Measurements from ENCODE around the gene SRGAP1. TPM values are rescaled to one million over a fixed set of nuclear protein-coding genes. Genes with fewer than 3 reads are reported as not detected.

SRGAP1 gene
- total RNA-seq, 1 donor from 2014 or later: 3.0 TPM

DNA sequence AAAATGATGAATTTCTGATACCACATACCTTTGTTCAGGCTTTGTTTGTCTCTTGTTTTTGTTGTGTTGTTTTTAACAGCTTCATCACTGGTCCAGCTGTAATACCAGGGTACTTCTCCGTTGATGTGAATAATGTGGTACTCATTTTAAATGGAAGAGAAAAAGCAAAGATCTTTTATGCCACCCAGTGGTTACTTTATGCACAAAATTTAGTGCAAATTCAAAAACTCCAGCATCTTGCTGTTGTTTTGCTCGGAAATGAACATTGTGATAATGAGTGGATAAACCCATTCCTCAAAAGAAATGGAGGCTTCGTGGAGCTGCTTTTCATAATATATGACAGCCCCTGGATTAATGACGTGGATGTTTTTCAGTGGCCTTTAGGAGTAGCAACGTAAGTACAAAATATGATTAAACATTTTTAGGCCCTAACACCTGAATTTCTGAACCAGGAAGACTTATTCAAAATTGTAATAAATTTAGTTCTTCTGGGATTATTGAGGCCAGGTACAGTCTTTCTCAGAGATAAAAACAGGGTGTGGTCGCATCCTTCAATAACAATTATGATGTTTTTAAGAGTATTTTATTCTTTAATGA is 42.4 kb upstream of the SRGAP1 start:
- no peaks in the 10 kb centered on the region for H3F3A ChIP-seq (ENCODE audit: low read depth)
- no peak overlapping the region for H3K27ac Mint-ChIP-seq
- H3K4me3 ChIP-seq: no peak overlapping the region
- H2AFZ ChIP-seq (replicated peaks): no peak overlapping the region
- H3K27ac ChIP-seq: no peak overlapping the region
- peak; percentile 24 for DNase-seq (ENCODE audit: low spot score)
- no peak overlapping the region for H3K4me3 Mint-ChIP-seq
- H3K4me2 ChIP-seq: no peak overlapping the region
- TF ChIP-seq EZH2phosphoT487 (IDR thresholded peaks at IDR 0.05) (no peak), EZH2 (IDR thresholded peaks at IDR 0.05) (no peak)
- TF ChIP-seq, protein P1, sequence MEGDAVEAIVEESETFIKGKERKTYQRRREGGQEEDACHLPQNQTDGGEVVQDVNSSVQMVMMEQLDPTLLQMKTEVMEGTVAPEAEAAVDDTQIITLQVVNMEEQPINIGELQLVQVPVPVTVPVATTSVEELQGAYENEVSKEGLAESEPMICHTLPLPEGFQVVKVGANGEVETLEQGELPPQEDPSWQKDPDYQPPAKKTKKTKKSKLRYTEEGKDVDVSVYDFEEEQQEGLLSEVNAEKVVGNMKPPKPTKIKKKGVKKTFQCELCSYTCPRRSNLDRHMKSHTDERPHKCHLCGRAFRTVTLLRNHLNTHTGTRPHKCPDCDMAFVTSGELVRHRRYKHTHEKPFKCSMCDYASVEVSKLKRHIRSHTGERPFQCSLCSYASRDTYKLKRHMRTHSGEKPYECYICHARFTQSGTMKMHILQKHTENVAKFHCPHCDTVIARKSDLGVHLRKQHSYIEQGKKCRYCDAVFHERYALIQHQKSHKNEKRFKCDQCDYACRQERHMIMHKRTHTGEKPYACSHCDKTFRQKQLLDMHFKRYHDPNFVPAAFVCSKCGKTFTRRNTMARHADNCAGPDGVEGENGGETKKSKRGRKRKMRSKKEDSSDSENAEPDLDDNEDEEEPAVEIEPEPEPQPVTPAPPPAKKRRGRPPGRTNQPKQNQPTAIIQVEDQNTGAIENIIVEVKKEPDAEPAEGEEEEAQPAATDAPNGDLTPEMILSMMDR (IDR thresholded peaks at IDR 0.05): peak; percentile 60
- no peaks in the 10 kb centered on the region for H3K27me3 ChIP-seq
- H3K36me3 ChIP-seq: peaks cover 3% of the 10 kb centered on the region
- no peaks in the 10 kb centered on the region for H4K20me1 ChIP-seq (ENCODE audit: low read depth)
- no peaks in the 10 kb centered on the region for H3K9me3 ChIP-seq (ENCODE audit: low read depth)
- no peak overlapping the region for H3K9ac ChIP-seq
- H3K4me1 ChIP-seq: no peaks in the 10 kb centered on the region
- no peaks in the 10 kb centered on the region for H3K27me3 Mint-ChIP-seq (ENCODE audit: insufficient read depth, low read depth)
- H3K79me2 ChIP-seq (ENCODE audit: low read depth): no peaks in the 10 kb centered on the region
- no peaks in the 10 kb centered on the region for H3K4me1 Mint-ChIP-seq
- H3K36me3 Mint-ChIP-seq: no peaks in the 10 kb centered on the region
- no peaks in the 10 kb centered on the region for H3K9me3 Mint-ChIP-seq

DNA sequence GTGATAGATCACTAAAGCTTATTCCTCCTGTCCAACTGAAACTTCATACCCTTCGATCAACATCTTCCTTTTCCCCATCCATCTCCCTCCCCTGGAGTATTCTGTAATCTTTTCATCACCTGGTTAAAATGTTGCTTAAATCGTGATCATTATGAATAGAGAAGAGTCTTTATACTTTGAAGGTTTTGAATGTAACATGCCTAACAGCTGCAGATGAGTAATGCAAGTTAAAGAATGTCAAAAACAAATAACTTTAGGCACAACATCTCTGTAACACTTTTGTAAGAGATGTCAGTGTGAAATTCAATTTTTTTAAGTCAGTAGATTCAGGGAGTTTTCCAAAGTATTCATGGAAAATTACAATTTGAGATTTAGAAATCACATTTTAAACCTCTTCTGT is 39.8 kb upstream of the SRGAP1 start:
- TF ChIP-seq EZH2phosphoT487 (IDR thresholded peaks at IDR 0.05) (no peak), EZH2 (IDR thresholded peaks at IDR 0.05) (no peak)
- TF ChIP-seq, protein P1 (IDR thresholded peaks at IDR 0.05): no peak
- H3K4me3 ChIP-seq: no peak overlapping the region
- H3K79me2 ChIP-seq (ENCODE audit: low read depth): no peaks in the 10 kb centered on the region
- peaks cover 3% of the 10 kb centered on the region for H3K36me3 ChIP-seq
- no peaks in the 10 kb centered on the region for H3K27me3 ChIP-seq
- no peak overlapping the region for H3K9ac ChIP-seq
- Mint-ChIP-seq H3K4me1 (no peaks in the 10 kb centered on the region), H3K27ac (no peak overlapping the region), H3K36me3 (no peaks in the 10 kb centered on the region), H3K4me3 (no peak overlapping the region), H3K9me3 (no peaks in the 10 kb centered on the region), H3K27me3 (ENCODE audit: insufficient read depth, low read depth) (no peaks in the 10 kb centered on the region)
- no peak overlapping the region for H3K4me2 ChIP-seq
- H3K27ac ChIP-seq: no peak overlapping the region
- H3K4me1 ChIP-seq: no peaks in the 10 kb centered on the region
- H2AFZ ChIP-seq (replicated peaks): no peak overlapping the region
- no peaks in the 10 kb centered on the region for H4K20me1 ChIP-seq (ENCODE audit: low read depth)
- H3F3A ChIP-seq (ENCODE audit: low read depth): no peaks in the 10 kb centered on the region
- H3K9me3 ChIP-seq (ENCODE audit: low read depth): no peaks in the 10 kb centered on the region
- no peak for DNase-seq (ENCODE audit: low spot score)

DNA sequence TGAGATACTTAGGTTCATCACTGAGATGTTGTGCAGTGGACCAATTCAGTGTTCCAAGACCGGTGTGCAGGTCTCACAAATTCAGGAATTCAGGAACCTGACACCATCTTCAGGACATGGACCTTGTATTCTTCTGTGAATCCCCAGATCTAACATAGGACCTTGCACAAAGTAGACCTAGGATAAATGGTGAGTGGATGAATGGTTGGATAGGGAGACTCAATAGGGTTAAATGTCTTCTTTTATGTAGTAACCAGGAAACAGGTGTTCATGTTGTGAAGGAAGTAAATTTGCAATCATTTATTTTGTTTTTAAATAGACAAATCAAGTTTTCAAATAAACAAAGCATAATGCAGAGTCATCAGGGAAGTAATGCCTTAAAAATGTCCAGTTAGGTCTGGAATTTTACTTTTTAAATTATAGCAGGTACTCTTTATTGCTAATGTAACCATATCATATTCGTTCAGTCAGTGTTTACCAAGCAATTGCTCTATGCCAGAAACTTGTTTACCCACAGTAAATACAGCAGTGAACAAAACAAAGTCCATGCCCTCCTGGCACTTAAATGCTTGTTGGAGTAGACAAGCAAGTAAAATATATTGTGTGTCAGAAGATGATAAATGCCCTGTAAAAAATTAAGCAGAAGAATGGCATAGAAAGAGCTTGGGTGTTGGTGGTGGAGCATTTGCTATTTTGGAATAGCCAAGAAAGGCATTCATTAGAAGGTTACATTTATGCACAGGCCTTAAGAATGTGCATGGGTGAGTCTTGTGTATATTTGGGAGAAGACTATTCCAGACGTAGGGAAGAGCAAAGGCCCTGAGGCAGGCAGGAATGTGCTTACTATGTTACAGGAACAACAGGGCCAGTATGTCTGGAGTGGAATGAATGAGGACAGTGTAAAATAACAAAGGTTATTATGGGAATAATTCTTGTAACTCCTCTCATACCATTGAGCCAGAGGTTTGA is 38.5 kb upstream of the SRGAP1 start:
- H3K9ac ChIP-seq: no peak overlapping the region
- H3K36me3 Mint-ChIP-seq: no peaks in the 10 kb centered on the region
- no peak overlapping the region for H3K4me2 ChIP-seq
- H3K4me3 Mint-ChIP-seq: no peak overlapping the region
- H3K27ac Mint-ChIP-seq: no peak overlapping the region
- no peaks in the 10 kb centered on the region for H3K9me3 Mint-ChIP-seq
- TF ChIP-seq EZH2 (IDR thresholded peaks at IDR 0.05) (no peak), EZH2phosphoT487 (IDR thresholded peaks at IDR 0.05) (no peak)
- TF ChIP-seq, protein P1 (IDR thresholded peaks at IDR 0.05): no peak
- no peaks in the 10 kb centered on the region for H3K79me2 ChIP-seq (ENCODE audit: low read depth)
- no peaks in the 10 kb centered on the region for H3K4me1 ChIP-seq
- no peaks in the 10 kb centered on the region for H3K27me3 ChIP-seq
- no peaks in the 10 kb centered on the region for H3K9me3 ChIP-seq (ENCODE audit: low read depth)
- no peak for DNase-seq (ENCODE audit: low spot score)
- H3K27ac ChIP-seq: no peak overlapping the region
- no peaks in the 10 kb centered on the region for H4K20me1 ChIP-seq (ENCODE audit: low read depth)
- H3K4me1 Mint-ChIP-seq: no peaks in the 10 kb centered on the region
- peaks cover 3% of the 10 kb centered on the region for H3K36me3 ChIP-seq
- no peaks in the 10 kb centered on the region for H3F3A ChIP-seq (ENCODE audit: low read depth)
- H3K27me3 Mint-ChIP-seq (ENCODE audit: insufficient read depth, low read depth): no peaks in the 10 kb centered on the region
- H3K4me3 ChIP-seq: no peak overlapping the region
- H2AFZ ChIP-seq (replicated peaks): no peak overlapping the region
